ENCODE results near the gene LUC7L3.
"Not testable (repeated sequence)": the region's sequence is repeated elsewhere in the genome, so short reads cannot be mapped to it uniquely, and the experiment has no call there.

LUC7L3 gene

DNA sequence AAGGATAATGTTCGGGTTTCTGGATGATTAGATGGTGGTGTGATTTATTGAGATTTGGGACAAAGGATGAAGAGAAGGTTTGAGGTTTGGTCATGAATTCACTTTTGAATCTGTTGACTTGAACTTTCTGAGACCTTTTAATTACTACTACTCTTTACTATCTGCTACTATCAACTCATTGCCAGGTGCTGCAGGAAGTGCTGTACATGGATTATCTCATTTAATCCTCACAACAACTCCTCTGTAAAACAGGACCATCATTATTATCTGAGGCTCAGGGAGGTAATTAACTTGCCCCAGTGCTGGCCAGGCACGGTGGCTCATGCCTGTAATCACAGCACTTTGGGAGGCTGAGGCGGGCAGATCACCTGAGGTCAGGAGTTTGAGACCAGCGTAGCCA, 8.8 kb upstream of the LUC7L3 start:
- no peak for DNase-seq

DNA sequence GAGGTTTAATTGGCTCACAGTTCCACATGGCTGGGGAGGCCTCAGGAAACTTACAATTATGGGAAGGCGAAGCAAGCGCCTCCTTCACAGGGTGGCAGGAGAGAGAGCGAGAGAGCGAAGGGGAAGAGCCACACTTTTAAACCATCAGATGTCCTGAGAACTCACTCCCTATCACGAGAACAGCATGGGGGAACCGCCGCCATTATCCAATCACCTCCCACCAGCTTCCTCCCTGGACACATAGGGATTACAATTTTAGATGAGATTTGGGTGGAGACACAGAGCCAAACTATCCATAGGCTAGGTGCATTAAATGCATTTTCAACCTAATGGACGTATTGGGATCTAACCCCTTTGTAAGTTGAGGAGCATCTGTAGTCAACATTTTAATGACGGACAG, 6.8 kb upstream of the LUC7L3 start:
- DNase-seq, result no peak

- no peak for DNase-seq
Observed at GRCh38 chr17:50715471-50715870, 3.9 kb upstream of the LUC7L3 start.

DNA sequence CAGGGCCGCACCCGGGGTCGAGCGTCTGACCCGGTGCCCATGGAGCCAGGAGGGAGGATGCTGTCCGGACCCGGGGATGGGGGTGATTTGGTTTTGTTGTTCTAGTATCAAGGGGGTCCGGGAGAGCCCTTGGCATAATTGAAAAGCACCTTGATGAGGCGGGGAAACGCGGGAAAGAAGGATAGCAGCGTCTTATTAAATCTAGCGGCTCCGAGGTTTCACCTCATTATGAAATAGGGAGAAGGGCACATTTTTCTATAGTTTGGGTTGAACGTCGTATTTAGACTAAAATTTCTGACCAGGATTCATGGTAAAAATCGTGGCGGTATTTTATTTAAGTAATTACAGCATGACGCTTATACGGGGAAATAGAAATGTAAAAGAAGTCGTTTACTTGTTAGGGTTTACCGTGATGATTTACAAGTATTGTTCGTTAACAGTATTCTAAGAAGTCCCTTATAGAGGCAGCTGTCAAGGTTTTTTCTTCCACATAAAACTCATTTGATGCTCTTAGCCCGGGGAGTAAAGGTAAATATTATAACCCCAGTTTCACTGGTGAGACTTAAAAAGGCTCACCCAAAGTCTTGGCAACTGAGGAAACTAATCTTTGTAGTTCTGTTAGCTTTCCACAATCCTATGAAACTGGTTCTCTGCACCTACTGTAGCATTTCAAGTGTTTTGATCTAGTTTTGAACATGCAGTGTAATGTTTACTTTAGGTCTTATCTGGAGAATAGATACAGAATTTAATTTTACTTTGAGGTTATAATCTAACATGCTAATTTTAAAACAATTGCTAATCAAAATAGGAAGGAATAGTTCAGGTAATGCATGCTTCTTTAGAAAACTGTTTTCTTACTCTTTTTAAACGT, 756 bp downstream of the LUC7L3 start:
- no peak for DNase-seq

- no peak for DNase-seq
Observed at GRCh38 chr17:50721194-50722010, 2.0 kb downstream of the LUC7L3 start.

DNA sequence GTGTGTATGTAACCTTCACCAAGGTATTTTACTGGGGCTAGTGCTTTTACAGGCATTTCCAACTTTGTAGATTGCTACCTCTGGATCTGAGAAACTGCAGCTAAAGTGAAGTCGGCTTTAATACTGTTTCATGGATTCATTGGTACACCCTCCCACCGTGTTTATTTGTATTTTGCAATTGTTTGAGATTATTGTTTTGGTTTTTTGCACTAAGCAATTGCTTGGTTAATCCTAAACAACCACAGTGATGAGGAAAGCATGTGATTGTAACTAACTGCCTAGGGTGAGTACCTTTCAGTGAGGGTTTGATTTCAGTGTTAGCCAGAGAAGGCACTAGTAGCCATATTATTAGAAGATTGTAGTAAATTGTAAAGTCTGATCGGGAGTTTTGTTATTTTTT, 3.3 kb downstream of the LUC7L3 start:
- no peak for DNase-seq

GRCh38 chr17:50724622-50725021, 5.2 kb downstream of the LUC7L3 start:
- not testable (repeated sequence) for DNase-seq

- no peak for DNase-seq
Observed at GRCh38 chr17:50725769-50726655, 6.6 kb downstream of the LUC7L3 start.

DNA sequence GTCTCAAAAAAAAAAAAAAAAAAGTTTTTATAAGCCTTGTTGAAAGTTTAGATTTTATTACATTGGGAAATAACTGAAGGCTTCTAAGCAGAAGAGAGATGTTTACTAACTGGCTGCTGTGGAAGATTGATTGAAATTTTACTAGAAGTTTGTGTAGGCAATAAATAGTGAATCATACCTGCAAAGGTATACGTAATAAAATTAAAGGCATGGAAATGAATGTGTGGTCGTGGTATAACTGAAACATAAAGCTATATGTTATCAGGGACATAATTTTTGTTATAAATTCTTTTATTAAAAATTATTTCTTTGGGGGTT, 8.7 kb downstream of the LUC7L3 start:
- DNase-seq, result no peak

- DNase-seq, result no peak
Observed at GRCh38 chr17:50728881-50729765, 9.7 kb downstream of the LUC7L3 start.

GRCh38 chr17:50731575-50732460, 12.4 kb downstream of the LUC7L3 start:
- no peak for DNase-seq

DNA sequence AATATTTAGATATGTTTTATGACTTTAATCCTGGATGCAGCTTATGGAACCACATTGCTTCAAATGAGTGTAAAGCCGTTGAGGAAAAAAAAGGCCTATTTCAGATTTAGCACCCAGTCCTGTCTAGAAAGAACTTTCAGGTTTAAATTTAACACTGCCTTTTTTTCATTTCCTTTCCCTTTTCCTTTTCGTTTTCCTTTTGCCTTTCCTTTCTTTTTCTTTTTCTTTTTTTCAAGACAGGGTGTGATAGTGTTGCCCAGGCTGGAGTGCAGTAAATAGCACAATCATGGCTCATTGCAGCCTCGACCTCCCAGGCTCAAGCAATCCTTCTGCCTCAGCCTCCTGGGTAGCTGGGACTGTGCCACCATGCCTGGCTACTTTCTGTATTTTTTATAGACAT, 15.9 kb downstream of the LUC7L3 start:
- DNase-seq, result no peak

DNA sequence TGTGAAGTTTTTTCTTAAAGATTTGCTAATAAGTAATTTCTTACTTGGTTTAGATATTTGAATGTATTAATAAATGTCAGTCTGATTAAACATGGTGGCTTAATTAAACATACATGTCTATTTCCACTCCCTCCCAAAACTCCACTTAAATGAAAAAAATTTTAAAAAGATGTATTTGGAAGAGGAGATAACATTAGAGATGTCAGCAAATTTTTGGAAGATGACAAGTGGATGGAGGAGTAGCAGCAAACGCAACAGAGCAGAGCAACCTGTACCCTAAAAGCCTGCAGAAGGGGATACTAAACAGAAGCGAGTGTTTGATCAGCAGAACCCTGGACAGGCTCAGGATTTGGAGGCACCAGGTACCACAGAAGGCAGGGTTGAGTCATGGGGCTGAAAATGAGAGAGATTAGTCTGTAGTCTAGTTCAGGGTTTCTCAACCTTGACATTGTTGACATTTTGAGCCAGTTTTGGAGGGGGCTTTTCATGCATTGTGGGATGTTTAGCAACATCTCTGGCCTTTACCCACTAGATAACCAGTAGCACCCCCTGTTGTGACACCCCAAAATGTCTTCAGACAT, 17.8 kb downstream of the LUC7L3 start:
- DNase-seq, result no peak

DNA sequence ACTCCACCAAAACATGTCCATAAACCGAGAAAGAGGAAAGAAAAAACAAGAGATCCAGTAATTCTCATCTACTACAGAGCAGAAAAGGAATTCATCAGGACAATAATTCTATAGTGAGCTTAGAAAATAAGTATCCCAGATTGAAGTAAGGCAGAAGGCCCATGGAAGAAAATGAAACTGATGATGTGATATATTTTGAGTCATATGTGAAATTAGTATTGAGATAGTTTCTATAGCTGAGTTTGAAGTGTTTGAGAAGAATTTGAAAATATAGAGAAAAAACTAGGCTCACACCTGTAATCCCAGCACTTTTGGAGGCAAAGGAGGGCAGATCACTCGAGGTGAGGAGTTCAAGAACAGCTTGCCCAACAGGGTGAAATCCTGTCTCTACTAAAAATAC, 19.7 kb downstream of the LUC7L3 start:
- DNase-seq, result no peak

GRCh38 chr17:50745631-50746030, 26.2 kb downstream of the LUC7L3 start:
- no peak for DNase-seq

GRCh38 chr17:50749245-50749644, 29.8 kb downstream of the LUC7L3 start:
- DNase-seq, result no peak

GRCh38 chr17:50754521-50754920, 35.1 kb downstream of the LUC7L3 start:
- no peak for DNase-seq

DNA sequence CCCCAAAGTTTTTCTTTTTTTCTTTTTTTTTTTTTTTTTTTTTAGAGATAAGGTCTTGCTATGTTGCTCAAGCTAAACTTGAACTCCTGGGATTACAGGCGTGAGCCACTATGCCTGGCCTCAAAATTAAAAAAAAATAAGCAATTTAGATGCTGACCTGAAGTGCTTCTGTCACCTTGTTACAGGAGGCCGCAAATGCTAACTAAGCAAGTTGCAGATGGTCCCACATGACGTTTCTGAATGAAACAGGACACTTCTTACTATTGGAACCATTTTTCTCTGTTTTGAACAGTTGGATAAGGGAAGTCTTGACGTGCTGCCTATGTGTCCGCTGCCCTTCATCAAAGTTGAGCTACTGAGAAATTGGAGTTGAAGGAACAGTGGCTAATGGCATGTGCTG, 39.1 kb downstream of the LUC7L3 start:
- DNase-seq, result no peak

DNA sequence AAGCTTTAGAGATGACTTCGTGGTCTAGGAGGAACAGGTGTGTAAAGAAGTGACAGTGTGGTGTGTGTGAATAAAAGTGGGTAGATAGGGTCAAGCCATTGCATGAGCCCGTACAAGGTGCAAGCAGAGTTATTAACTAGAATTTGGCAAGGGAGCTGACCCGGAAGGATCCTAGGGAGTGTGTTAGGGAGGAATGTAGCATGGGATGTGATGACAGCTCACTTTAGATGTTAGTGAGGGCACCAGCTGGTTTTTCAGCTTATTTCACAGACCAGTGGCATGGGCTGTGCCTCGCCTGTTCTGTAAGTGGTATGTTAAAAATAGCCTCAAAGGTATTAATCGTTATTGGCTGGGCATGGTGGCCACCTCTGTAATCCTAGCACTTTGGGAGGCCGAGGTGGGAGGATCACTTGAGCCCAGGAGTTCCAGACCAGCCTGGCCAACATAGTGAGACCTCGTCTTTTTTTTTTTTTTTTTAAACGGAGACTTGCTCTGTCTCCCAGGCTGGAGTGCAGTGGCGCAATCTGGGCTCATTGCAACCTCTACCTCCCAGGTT, 39.7 kb downstream of the LUC7L3 start:
- DNase-seq, result no peak

GRCh38 chr17:50762177-50762576, 42.8 kb downstream of the LUC7L3 start:
- DNase-seq, result no peak
